ENCODE data around the gene STIM2. TPM values are rescaled to one million over a fixed set of nuclear protein-coding genes. Genes with fewer than 3 reads are reported as not detected.

The STIM2 gene
- total RNA-seq, 1 donor from 2014 or later: 18.4 TPM

DNA sequence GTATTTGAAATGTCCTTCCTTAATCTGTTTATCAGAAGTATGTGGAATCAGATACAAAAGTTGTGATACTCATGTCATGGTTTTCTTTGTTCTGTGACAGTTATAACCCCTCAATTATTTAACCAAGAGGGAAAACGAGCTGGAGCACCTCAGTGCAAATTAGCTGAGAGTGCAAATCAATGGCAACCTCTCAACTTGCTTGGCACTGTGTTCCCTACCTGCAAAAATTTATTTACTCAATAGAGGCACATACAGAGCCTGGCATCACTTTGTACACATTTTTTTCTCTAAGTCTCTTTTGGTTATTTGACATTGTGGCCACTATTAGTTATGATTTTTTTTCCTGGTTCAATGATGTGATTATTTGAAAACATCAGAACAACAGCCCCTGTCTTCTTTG is 186.2 kb downstream of the STIM2 start:
- Histone ChIP-seq H3K27me3 (ENCODE audit: insufficient read depth, low read length) (peaks cover 19% of the 10 kb centered on the region), H3K4me2 (ENCODE audit: low read length) (no peak overlapping the region), H4K20me1 (ENCODE audit: insufficient read depth, low read length) (no peaks in the 10 kb centered on the region), H3K4me3 (ENCODE audit: insufficient read depth, low read depth, low read length) (no peak overlapping the region), H3K36me3 (ENCODE audit: insufficient read depth, low read length) (no peaks in the 10 kb centered on the region), H3K4me1 (ENCODE audit: insufficient read depth, low read length) (peaks cover 4% of the 10 kb centered on the region), H3K27ac (ENCODE audit: low read depth, low read length) (no peak overlapping the region), H3K9me3 (ENCODE audit: insufficient read depth, low read depth, low read length) (no peaks in the 10 kb centered on the region), H3K79me2 (ENCODE audit: insufficient read depth, low read length) (no peaks in the 10 kb centered on the region), H2AFZ (ENCODE audit: low read depth, low read length) (no peak overlapping the region), H3K9ac (ENCODE audit: low read length) (no peak overlapping the region)
- Mint-ChIP-seq H3K27me3 (ENCODE audit: low read depth, unreplicated experiment) (no peaks in the 10 kb centered on the region), H3K4me1 (ENCODE audit: low read depth, unreplicated experiment) (no peaks in the 10 kb centered on the region), H3K36me3 (ENCODE audit: low read depth, unreplicated experiment) (no peaks in the 10 kb centered on the region), H3K27ac (ENCODE audit: unreplicated experiment) (no peak overlapping the region), H3K9me3 (ENCODE audit: unreplicated experiment) (peaks cover 3% of the 10 kb centered on the region), H3K4me3 (ENCODE audit: unreplicated experiment) (no peak overlapping the region)
- no peak for DNase-seq (ENCODE audit: low read depth)
- no peak for FAIRE-seq
- TF ChIP-seq CTCF (IDR thresholded peaks at IDR 0.05; ENCODE audit: insufficient read depth, low read depth, low read length): no peak
- TF ChIP-seq EZH2 (IDR thresholded peaks at IDR 0.05; ENCODE audit: insufficient read depth, low read length): no peak

DNA sequence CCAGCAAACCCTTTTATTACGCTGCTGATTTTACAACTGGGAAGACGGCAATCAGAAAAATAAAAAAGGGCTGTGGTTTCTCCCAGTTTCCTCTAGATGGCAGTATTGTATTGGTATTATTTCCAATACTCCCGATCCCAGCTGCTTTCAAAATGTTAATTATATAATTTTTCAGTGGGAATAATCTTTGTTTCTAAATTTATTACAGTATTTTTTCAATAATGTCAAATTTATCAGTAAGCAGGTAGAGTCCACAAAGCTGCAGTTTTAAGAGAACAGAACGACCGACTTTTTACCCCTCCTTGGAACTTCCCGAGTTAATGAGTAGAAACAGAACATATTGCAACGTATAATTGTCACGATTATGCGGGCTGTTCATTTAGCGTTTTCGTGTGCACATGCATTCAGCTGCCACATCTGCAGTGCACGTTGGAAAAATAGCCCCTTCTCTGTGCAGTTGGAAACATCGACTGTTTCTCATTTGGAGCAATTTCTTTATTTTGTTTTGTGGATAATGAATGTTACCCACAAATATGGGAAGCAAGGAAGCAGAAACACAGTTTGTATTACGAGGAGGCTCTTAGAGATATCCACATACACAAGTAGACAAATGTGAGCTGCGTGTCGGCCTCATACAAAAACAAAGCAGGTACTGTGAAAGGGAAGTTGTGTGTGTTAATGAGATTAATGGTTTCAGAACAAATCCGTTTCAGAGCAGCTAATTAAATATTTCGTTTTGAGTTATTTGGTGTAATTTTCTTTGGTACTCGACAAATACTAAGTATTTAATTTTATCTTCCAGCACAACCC is 188.0 kb downstream of the STIM2 start:
- no peaks in the 10 kb centered on the region for H3K9me3 ChIP-seq (ENCODE audit: insufficient read depth, low read depth, low read length)
- H3K27me3 ChIP-seq (ENCODE audit: insufficient read depth, low read length): peaks cover 17% of the 10 kb centered on the region
- peak overlapping the region; percentile 54 for H3K4me3 ChIP-seq (ENCODE audit: insufficient read depth, low read depth, low read length)
- Mint-ChIP-seq H3K4me1 (ENCODE audit: low read depth, unreplicated experiment) (peaks cover 3% of the 10 kb centered on the region), H3K36me3 (ENCODE audit: low read depth, unreplicated experiment) (no peaks in the 10 kb centered on the region), H3K4me3 (ENCODE audit: unreplicated experiment) (no peak overlapping the region), H3K9me3 (ENCODE audit: unreplicated experiment) (peaks cover 3% of the 10 kb centered on the region), H3K27me3 (ENCODE audit: low read depth, unreplicated experiment) (no peaks in the 10 kb centered on the region), H3K27ac (ENCODE audit: unreplicated experiment) (no peak overlapping the region)
- H3K9ac ChIP-seq (ENCODE audit: low read length): peak overlapping the region; percentile 28
- no peak for FAIRE-seq
- DNase-seq (ENCODE audit: low read depth): peak; percentile 22
- no peak overlapping the region for H3K27ac ChIP-seq (ENCODE audit: low read depth, low read length)
- H4K20me1 ChIP-seq (ENCODE audit: insufficient read depth, low read length): no peaks in the 10 kb centered on the region
- TF ChIP-seq EZH2 (IDR thresholded peaks at IDR 0.05; ENCODE audit: insufficient read depth, low read length) (no peak), CTCF (IDR thresholded peaks at IDR 0.05; ENCODE audit: insufficient read depth, low read depth, low read length) (peak; percentile 73)
- H3K4me2 ChIP-seq (ENCODE audit: low read length): peak overlapping the region; percentile 81
- H2AFZ ChIP-seq (ENCODE audit: low read depth, low read length): peak overlapping the region; percentile 25
- no peaks in the 10 kb centered on the region for H3K36me3 ChIP-seq (ENCODE audit: insufficient read depth, low read length)
- peaks cover 4% of the 10 kb centered on the region for H3K4me1 ChIP-seq (ENCODE audit: insufficient read depth, low read length)
- no peaks in the 10 kb centered on the region for H3K79me2 ChIP-seq (ENCODE audit: insufficient read depth, low read length)

- no peak for DNase-seq (ENCODE audit: low read depth)
Observed at GRCh38 chr4:27049239-27049829, 188.7 kb downstream of the STIM2 start.

More at GRCh38 chr4:27049239-27049829, 188.7 kb downstream of the STIM2 start:
- Mint-ChIP-seq H3K9me3 (ENCODE audit: unreplicated experiment) (peaks cover 3% of the 10 kb centered on the region), H3K27me3 (ENCODE audit: low read depth, unreplicated experiment) (no peaks in the 10 kb centered on the region), H3K36me3 (ENCODE audit: low read depth, unreplicated experiment) (no peaks in the 10 kb centered on the region), H3K4me3 (ENCODE audit: unreplicated experiment) (no peak overlapping the region), H3K27ac (ENCODE audit: unreplicated experiment) (no peak overlapping the region), H3K4me1 (ENCODE audit: low read depth, unreplicated experiment) (peaks cover 6% of the 10 kb centered on the region)
- Histone ChIP-seq H3K27me3 (ENCODE audit: insufficient read depth, low read length) (peaks cover 14% of the 10 kb centered on the region), H3K27ac (ENCODE audit: low read depth, low read length) (no peak overlapping the region), H3K4me3 (ENCODE audit: insufficient read depth, low read depth, low read length) (no peak overlapping the region), H3K9ac (ENCODE audit: low read length) (no peak overlapping the region), H3K79me2 (ENCODE audit: insufficient read depth, low read length) (no peaks in the 10 kb centered on the region), H4K20me1 (ENCODE audit: insufficient read depth, low read length) (no peaks in the 10 kb centered on the region), H3K9me3 (ENCODE audit: insufficient read depth, low read depth, low read length) (no peaks in the 10 kb centered on the region), H2AFZ (ENCODE audit: low read depth, low read length) (no peak overlapping the region), H3K36me3 (ENCODE audit: insufficient read depth, low read length) (no peaks in the 10 kb centered on the region), H3K4me1 (ENCODE audit: insufficient read depth, low read length) (peaks cover 4% of the 10 kb centered on the region), H3K4me2 (ENCODE audit: low read length) (no peak overlapping the region)
- TF ChIP-seq CTCF (IDR thresholded peaks at IDR 0.05; ENCODE audit: insufficient read depth, low read depth, low read length) (no peak), EZH2 (IDR thresholded peaks at IDR 0.05; ENCODE audit: insufficient read depth, low read length) (no peak)
- FAIRE-seq: no peak

Measured in astrocyte (in vitro differentiated cells and primary cell).